ENCODE results near the gene TGFBI. TPM values are rescaled to one million over a fixed set of nuclear protein-coding genes. Genes with fewer than 3 reads are reported as not detected.

Gene TGFBI
- total and polyA plus RNA-seq, 2 donors (not counting 1 experiment from before 2014, with no cell fraction given), result 398 to 889 TPM

- Histone ChIP-seq H3K4me3 (replicated peaks in 1 of 4; ENCODE audit: control extremely low read depth in 1 of 4, insufficient read depth in 1 of 4, low read depth in 3 of 4, low read length in 4 of 4) (no peak overlapping the region), H2AFZ (ENCODE audit: low read length) (no peak overlapping the region), H3K79me2 (ENCODE audit: control insufficient read depth, insufficient read depth, low read length) (no peaks in the 10 kb centered on the region), H3K9ac (ENCODE audit: insufficient read depth, low read length) (no peak overlapping the region), H3K27me3 (ENCODE audit: control insufficient read depth, insufficient read depth, low read length) (no peaks in the 10 kb centered on the region), H3K36me3 (ENCODE audit: control insufficient read depth, insufficient read depth, low read length) (peaks cover 21% of the 10 kb centered on the region), H3K27ac (ENCODE audit: insufficient read depth, low read length) (no peak overlapping the region), H3K4me2 (ENCODE audit: extremely low read depth, insufficient read depth, low read length) (no peak overlapping the region), H3K4me1 (ENCODE audit: control insufficient read depth, extremely low read depth, insufficient read depth, low read length) (peaks cover 2% of the 10 kb centered on the region), H3K9me3 (ENCODE audit: control insufficient read depth, insufficient read depth, low read depth, low read length) (no peaks in the 10 kb centered on the region), H4K20me1 (ENCODE audit: control insufficient read depth, extremely low read depth, insufficient read depth, low read length) (no peaks in the 10 kb centered on the region)
- DNase-seq (ENCODE audit: low read depth in 2 of 2), result peak; percentile 69 to 76
- no peak for TF ChIP-seq EZH2 (IDR thresholded peaks at IDR 0.05; ENCODE audit: low read length, missing control alignments)
- peak; percentile 33 to 39 for TF ChIP-seq CTCF (conservative IDR thresholded peaks at IDR 0.05 in 1 of 2, IDR thresholded peaks at IDR 0.05 in 1 of 2; ENCODE audit: low read depth in 1 of 2, low read length in 2 of 2)
These were observed 38.0 kb downstream of the TGFBI start for GRCh38 chr5:136066661-136067271.

GRCh38 chr5:136067422-136067821, 38.6 kb downstream of the TGFBI start:
- TF ChIP-seq EZH2 (IDR thresholded peaks at IDR 0.05; ENCODE audit: low read length, missing control alignments), result no peak
- TF ChIP-seq CTCF (conservative IDR thresholded peaks at IDR 0.05 in 1 of 2, IDR thresholded peaks at IDR 0.05 in 1 of 2; ENCODE audit: low read depth in 1 of 2, low read length in 2 of 2), result no peak
- Histone ChIP-seq H3K4me1 (ENCODE audit: control insufficient read depth, extremely low read depth, insufficient read depth, low read length) (peaks cover 2% of the 10 kb centered on the region), H3K27me3 (ENCODE audit: control insufficient read depth, insufficient read depth, low read length) (no peaks in the 10 kb centered on the region), H3K27ac (ENCODE audit: insufficient read depth, low read length) (no peak overlapping the region), H3K36me3 (ENCODE audit: control insufficient read depth, insufficient read depth, low read length) (peaks cover 17% of the 10 kb centered on the region), H3K4me2 (ENCODE audit: extremely low read depth, insufficient read depth, low read length) (no peak overlapping the region), H2AFZ (ENCODE audit: low read length) (no peak overlapping the region), H3K79me2 (ENCODE audit: control insufficient read depth, insufficient read depth, low read length) (no peaks in the 10 kb centered on the region), H3K9ac (ENCODE audit: insufficient read depth, low read length) (no peak overlapping the region), H4K20me1 (ENCODE audit: control insufficient read depth, extremely low read depth, insufficient read depth, low read length) (no peaks in the 10 kb centered on the region), H3K9me3 (ENCODE audit: control insufficient read depth, insufficient read depth, low read depth, low read length) (no peaks in the 10 kb centered on the region), H3K4me3 (replicated peaks in 1 of 4; ENCODE audit: control extremely low read depth in 1 of 4, insufficient read depth in 1 of 4, low read depth in 3 of 4, low read length in 4 of 4) (no peak overlapping the region)
- no peak for DNase-seq (ENCODE audit: low read depth in 2 of 2)

- no peaks in the 10 kb centered on the region for H3K27me3 ChIP-seq (ENCODE audit: control insufficient read depth, insufficient read depth, low read length)
- no peaks in the 10 kb centered on the region for H3K79me2 ChIP-seq (ENCODE audit: control insufficient read depth, insufficient read depth, low read length)
- no peak overlapping the region for H2AFZ ChIP-seq (ENCODE audit: low read length)
- DNase-seq (ENCODE audit: low read depth in 2 of 2), result peak in 1 of 2 donors; percentile 44
- H3K4me2 ChIP-seq (ENCODE audit: extremely low read depth, insufficient read depth, low read length), result no peak overlapping the region
- H3K9me3 ChIP-seq (ENCODE audit: control insufficient read depth, insufficient read depth, low read depth, low read length), result no peaks in the 10 kb centered on the region
- no peak overlapping the region for H3K4me3 ChIP-seq (replicated peaks in 1 of 4; ENCODE audit: control extremely low read depth in 1 of 4, insufficient read depth in 1 of 4, low read depth in 3 of 4, low read length in 4 of 4)
- no peaks in the 10 kb centered on the region for H4K20me1 ChIP-seq (ENCODE audit: control insufficient read depth, extremely low read depth, insufficient read depth, low read length)
- peaks cover 2% of the 10 kb centered on the region for H3K4me1 ChIP-seq (ENCODE audit: control insufficient read depth, extremely low read depth, insufficient read depth, low read length)
- no peaks in the 10 kb centered on the region for H3K36me3 ChIP-seq (ENCODE audit: control insufficient read depth, insufficient read depth, low read length)
- no peak overlapping the region for H3K27ac ChIP-seq (ENCODE audit: insufficient read depth, low read length)
- TF ChIP-seq CTCF (conservative IDR thresholded peaks at IDR 0.05 in 1 of 2, IDR thresholded peaks at IDR 0.05 in 1 of 2; ENCODE audit: low read depth in 1 of 2, low read length in 2 of 2), result no peak
- no peak for TF ChIP-seq EZH2 (IDR thresholded peaks at IDR 0.05; ENCODE audit: low read length, missing control alignments)
- no peak overlapping the region for H3K9ac ChIP-seq (ENCODE audit: insufficient read depth, low read length)
These were observed 41.9 kb downstream of the TGFBI start for GRCh38 chr5:136070486-136071285.

Measured in fibroblast of lung (primary cell).